HG03095 (cell line): ENCODE data around the gene DNAJC17.

Source experiments
- ATAC-seq: cut with Tn5 transposase; IDR thresholded peaks from one replicate; pipeline ENCODE4 v1.9.1; 2021; ENCODE audit warnings: moderate library complexity; ENCODE audit not compliant: unreplicated experiment

Gene DNAJC17, protein sequence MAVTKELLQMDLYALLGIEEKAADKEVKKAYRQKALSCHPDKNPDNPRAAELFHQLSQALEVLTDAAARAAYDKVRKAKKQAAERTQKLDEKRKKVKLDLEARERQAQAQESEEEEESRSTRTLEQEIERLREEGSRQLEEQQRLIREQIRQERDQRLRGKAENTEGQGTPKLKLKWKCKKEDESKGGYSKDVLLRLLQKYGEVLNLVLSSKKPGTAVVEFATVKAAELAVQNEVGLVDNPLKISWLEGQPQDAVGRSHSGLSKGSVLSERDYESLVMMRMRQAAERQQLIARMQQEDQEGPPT

DNA sequence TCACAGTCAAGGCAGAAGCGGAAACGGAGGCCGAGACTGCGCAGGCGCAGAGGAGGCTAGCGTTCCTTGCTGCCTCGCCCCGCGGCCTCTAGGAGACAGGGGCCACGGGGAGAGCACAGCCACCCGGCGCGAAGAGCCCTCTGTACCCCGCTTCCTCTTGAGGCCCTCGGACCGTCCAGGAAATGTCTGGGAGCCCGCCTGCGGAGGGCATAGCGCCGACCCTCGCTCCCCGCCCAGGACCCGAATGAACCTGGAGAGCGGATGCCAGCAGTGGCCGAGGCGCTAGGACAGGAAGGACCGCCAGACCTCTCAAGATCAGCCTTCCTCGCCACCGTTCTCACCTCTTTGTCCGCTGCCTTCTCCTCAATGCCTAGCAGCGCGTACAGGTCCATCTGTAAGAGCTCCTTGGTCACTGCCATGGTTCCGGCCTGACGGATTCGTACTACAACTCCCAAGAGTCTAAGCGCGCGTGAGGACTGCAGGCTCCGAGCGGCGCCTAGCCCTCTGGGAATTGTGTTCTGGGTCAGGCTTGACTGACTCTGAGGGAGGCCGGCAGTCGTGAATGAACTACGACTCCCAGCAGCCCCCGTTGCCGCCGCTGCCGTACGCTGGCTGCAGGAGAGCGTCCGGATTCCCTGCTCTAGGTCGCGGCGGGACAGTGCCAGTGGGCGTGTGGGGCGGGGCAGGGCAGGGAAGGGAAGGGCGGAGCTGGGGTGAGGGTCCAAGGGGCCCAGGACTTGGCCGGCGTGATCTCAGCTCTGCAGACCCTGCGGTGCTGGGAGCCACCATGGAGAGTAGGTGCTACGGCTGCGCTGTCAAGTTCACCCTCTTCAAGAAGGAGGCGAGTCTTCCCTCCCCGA is at the start of gene DNAJC17, which contains the start of gene ZFYVE19:
DNAJC17 (minus strand) TSS at position 446 of the 860 bp plus-strand sequence; CDS start at position 419, 27 bp downstream.
ZFYVE19 (plus strand) TSS at position 62 of the 860 bp plus-strand sequence; CDS start at position 563, 501 bp downstream.
- peak; percentile 94 for ATAC-seq

DNA sequence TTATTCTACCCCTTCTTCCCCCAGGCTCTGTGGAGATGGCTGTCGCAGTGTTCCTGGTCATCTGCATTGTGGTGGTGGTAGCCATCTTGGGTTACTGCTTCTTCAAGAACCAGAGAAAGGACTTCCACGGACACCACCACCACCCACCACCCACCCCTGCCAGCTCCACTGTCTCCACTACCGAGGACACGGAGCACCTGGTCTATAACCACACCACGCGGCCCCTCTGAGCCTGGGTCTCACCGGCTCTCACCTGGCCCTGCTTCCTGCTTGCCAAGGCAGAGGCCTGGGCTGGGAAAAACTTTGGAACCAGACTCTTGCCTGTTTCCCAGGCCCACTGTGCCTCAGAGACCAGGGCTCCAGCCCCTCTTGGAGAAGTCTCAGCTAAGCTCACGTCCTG is 49.5 kb upstream of the DNAJC17 start:
- ATAC-seq, result no peak

DNA sequence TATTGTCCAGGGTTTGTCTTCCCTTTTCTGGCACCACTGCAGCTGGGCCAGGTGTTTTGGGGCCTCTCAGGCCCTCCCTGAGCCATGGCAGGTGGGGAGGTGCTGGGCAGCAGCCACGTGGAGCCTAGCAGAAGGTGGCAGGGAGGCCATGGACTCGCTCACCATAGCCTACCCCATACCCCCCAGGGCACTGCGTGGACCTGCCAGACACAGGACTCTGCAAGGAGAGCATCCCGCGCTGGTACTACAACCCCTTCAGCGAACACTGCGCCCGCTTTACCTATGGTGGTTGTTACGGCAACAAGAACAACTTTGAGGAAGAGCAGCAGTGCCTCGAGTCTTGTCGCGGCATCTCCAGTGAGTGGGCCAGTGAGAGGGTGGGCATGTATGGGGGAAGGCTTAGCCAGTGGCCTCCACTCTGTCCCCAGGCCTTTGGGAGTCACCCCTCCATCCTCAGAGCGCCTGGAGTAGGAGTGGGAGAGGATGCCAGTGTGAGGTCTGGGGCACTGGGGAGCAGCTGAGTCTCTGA is 48.5 kb upstream of the DNAJC17 start:
- no peak for ATAC-seq

DNA sequence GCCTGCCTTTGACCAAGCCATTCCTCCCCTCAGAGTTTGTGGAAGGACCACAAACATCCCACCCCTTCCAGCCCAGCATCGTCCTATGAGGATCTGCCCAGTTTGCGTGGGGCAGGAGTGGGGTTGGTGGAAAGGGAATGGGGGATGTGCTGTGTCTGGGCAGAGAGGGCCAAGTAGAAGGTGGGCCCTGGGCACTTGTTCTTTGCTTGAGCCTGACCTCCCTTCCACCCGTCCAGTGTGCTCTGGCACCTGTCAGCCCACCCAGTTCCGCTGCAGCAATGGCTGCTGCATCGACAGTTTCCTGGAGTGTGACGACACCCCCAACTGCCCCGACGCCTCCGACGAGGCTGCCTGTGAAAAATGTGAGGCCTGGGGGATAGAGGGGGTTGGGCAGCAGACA is 46.9 kb upstream of the DNAJC17 start:
- no peak for ATAC-seq

DNA sequence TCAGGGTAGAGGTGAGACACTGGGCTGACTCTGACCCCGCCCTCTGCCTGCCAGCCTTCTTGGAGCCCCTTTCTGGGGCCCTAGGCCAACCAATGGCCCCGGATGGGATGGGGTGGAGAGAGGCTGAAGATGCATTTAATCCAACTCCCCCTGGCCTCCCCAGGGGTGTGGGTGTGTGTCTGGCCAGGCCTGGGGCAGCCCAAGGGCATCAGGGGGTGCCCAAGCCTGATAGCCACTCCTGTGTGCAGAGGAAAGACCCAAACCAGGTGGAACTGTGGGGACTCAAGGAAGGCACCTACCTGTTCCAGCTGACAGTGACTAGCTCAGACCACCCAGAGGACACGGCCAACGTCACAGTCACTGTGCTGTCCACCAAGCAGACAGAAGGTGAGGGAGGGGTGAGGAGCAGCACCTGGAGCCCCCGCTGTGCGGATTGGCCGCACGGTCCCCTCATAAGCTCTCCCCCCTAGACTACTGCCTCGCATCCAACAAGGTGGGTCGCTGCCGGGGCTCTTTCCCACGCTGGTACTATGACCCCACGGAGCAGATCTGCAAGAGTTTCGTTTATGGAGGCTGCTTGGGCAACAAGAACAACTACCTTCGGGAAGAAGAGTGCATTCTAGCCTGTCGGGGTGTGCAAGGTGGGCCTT is 46.1 kb upstream of the DNAJC17 start:
- no peak for ATAC-seq

DNA sequence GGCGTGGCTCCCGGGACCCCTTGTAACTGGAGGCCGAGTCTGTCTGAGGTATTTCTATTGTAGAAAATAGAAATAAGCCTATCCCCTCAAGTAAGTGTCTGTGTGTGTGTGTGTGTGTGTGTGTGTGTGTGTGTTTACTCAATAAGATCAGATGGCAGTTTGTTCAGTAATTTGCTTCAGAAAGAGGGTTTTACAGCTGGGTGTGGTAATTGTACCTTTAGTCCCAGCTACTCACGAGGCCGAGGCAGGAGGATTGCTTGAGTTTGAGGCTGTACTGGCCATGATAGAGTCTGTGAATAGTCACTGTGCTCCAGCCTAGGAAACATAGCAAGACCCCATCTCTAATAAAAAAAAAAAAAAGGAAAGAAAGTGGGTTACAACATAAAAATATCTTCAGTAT is 45.3 kb upstream of the DNAJC17 start:
- no peak for ATAC-seq

DNA sequence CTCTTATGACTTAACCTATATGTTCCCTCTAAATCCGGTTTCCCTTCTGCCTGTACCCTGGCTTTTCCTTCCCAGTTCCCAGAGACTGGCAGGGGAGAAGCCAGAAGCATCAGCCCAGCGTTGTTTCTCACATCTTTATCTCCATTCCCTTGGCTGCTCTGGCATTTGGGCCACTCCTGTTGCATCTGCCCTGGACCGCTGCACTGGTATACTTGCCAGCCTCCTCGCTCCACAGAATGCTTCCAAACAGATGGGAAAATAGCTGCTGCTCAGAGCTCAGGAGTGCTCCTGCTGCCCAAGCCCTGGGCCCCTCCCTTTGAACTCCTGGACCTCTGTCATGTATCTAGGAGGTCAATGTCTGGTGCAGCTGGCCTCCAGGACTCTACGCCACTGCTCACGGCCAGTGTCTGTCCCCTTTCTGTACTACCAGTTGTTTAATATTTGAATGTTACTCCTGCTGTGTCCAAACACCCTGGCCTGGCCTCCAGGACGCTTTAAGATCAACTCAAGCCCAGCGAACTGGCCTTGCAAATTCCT is 43.4 kb upstream of the DNAJC17 start:
- ATAC-seq, result no peak

DNA sequence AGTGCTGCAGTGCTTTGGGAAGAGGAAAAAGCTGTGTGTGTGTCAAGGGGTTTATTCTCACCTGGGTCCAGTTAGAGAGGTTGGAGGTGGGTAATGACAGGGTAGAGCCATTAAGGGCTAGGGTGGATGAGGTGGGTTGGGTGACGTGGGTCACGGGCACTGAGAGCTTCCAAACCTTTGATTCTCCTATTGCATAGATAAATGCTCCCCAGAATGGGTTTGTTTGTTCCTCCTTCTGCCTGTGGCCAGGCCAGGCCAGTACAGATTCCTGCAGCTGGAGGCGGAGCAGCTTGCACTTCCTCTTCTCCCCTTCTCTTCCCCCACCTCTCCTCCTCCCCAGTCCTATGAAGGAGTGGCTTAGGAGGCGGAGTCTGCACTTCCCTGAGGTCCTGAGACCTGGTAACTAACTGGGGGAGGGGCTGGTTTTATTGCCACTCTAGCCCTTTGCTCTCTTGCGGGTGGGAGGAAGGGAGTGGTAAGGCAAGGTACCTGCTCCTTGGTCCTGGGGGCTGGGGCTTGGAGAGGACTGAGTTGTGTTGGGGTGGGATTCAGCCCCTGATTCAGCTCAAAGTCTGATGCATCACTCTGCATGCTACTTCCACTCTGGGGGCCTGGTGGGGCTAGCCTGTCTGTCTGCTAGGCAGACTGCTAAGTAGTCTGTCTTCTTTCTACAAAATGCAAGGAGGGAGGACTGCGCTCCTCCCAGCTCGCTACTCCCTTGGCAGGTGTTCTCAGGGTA is 40.1 kb upstream of the DNAJC17 start:
- peak; percentile 72 for ATAC-seq

DNA sequence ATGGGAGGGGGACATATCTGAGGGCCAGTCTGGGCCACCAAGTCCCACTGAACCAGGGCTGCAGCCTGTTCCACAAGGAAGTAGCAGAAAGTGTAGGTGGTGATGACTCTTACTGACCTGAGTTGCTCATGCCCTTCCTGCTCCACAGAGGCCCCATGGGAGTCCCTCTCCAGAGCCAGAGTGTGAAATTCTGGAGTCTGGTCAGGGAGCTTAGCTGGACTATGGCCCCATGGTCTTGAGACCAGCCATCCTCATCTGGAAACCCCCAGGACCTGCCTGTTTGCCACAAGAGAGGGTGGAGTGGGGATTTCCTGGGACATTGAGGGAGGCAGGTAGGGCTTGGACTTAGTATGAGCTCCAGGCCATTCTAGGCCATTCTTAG is 39.6 kb upstream of the DNAJC17 start:
- ATAC-seq, result peak; percentile 19

DNA sequence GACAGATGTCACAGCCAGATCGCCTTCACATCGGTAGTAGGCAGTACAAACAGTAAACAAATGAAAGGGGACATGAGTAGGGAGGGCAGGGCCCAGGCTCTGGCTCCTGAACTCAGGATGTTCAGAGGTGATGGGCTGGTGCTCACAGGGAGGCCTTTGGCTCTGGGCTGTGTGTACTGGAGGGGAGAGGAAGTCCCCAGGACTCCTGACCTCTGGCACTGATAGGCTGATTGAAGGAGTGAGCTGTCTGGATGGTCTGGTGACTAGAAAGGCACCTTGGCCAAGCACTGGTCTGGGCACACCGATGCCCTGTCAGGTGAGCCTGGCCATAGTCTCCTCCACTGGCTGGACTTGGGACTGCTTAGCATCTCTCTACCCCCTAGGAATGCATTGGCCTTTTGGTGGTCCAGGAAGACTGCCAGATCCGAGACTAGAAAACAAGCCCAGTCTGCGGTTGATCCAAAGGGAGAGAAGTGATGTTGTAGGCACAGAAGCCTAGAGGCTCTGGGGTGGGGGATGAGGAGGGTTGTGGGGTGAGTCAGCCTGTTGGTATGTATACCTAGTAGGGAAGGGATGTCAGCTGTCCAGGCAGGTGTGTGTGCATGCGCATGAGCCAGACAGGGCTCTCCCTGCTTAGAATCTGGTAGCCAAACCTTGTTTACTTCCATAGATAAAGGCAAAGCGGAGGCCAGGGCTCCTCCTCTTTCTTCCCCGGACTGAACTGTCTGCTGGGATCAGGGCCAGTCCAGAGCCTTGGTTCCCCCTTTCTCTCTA is 38.4 kb upstream of the DNAJC17 start:
- no peak for ATAC-seq

DNA sequence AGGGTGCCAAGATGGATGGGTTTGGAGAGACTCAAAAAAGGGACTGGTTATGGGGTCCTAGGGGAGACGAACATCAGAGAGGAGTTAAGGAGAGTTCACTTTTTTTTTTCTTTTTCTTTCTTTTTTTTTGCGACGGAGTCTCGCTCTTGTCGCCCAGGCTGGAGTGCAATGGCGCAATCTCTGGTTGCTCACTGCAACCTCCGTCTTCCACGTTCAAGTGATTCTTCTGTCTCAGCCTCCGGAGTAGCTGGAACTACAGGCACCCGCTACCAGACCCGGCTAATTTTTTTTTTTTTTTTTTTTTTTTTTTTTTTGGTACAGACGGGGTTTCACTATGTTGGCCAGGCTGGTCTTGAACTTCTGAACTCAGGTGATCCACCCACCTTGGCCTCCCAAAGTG is 37.8 kb upstream of the DNAJC17 start:
- no peak for ATAC-seq

DNA sequence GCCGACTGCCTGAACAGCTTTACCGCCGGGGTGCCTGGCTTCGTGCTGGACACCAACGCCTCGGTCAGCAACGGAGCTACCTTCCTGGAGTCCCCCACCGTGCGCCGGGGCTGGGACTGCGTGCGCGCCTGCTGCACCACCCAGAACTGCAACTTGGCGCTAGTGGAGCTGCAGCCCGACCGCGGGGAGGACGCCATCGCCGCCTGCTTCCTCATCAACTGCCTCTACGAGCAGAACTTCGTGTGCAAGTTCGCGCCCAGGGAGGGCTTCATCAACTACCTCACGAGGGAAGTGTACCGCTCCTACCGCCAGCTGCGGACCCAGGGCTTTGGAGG is 37.4 kb upstream of the DNAJC17 start:
- no peak for ATAC-seq

DNA sequence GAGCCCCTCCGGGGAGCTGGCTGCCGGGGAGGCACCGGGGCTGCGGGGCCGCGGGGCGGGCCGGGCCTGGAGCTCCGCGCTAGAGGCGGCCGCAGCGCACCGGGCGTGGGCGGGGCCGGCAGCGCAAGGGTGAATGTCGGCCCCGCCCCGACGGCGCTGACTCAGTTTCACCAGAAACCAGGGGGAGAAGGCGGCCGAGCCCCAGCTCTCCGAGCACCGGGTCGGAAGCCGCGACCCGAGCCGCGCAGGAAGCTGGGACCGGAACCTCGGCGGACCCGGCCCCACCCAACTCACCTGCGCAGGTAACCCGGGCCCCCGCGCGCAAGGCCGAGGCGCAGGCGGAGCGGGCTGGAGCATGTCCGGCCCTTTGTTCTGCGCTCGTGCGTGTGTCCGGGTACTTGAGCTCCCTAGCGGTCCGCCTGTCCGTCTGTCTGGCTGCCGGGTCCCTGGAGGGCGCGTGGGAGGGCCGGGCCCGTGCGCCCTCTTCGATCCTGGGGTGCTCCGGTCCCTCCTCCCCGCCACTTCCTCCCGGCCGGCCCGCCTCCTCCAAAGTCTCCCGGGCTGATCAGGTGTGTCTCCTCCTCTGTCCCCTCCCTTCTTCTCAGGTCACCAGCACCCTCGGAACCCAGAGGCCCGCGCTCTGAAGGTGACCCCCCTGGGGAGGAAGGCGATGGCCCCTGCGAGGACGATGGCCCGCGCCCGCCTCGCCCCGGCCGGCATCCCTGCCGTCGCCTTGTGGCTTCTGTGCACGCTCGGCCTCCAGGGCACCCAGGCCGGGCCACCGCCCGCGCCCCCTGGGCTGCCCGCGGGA is 36.8 kb upstream of the DNAJC17 start, which contains the start of gene SPINT1:
SPINT1 (plus strand) TSS at position 164 of the 811 bp plus-strand sequence; CDS start at position 671, 507 bp downstream.
- ATAC-seq, result no peak

DNA sequence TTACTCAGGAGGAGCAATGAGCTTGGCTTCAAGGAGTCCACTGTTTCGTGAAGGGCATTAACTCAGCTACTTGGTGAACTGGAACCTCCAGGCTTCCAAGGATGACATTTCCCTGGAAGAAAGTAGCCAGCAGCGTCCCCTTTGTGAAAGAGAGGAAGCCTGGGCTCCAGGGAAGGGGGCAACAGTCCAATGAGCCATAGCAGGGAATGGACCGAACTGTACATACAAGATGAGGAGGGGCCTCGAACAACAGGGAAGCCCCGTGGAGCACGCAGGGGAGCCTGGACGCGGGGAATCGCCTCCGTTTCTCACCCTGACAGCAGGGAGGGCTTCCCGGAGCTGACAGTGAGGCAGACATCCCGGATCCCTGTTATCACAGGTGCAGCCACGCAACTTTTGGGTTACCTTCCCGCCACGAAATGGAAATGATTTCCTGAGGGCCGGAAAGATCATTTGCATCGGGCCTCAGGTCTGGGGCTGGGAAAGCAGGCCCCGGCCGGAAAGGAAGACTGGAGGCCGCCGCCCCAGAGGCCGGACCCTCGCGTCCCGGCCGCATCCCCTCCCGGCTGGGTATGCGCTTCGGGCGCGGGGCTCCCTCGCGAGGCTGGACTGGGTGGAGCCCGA is 36.1 kb upstream of the DNAJC17 start:
- ATAC-seq, result no peak

DNA sequence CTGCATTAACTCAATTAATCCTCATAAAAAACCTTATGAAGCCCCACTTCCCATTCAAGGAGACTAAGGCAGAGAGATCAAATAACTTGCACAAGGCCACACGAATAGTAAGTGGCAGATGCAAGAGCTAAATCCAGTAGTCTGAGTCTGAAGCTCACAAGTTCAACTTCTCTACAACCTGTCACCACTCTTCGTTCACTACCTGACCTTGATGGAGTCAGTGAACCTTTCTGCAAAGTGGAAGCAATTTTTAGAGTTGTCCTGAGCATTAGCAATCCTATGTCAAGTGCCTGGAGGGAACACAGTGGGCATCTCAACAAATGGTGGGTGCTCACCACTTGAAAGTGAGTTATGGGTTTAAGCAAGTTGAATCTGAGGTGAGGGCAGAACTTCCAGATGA is 34.5 kb upstream of the DNAJC17 start:
- no peak for ATAC-seq

DNA sequence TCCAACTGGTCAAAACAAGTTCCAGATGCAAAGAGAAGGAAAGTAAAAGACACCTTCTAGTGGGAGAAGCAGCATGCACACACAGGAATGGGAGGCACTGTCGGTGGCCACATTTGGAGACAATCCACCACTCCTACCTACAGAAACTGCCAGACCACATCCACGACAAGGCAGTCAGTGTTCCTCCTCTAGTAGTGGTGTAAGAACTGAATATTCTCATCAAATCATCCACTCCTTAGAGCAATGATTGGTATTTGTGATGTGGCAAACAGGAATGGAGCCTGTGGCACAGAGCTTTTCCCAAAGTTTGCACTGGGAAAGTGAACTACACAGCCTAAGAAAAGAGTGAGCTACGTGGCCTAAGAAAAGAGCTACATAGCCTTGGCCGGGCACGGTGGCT is 31.5 kb upstream of the DNAJC17 start:
- ATAC-seq, result no peak

DNA sequence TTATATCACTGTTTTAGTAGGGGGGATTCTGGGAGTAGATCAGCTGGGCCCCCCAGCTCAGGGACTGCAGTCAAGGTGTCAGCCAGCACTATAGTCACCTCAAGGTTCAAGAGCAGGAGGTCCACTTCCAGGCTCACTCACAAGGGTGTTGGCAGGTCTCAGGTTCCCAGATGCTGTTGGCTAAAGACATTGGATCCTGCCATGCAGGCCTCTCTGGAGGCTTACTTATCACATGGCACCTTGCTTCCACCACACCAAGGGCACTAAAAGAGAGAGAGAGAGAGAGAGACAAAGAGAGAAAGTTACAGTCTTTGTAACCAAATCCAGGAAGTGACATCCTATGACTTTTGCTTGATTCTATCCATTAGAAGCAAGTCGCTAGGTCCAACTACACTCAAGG is 28.7 kb upstream of the DNAJC17 start:
- no peak for ATAC-seq

DNA sequence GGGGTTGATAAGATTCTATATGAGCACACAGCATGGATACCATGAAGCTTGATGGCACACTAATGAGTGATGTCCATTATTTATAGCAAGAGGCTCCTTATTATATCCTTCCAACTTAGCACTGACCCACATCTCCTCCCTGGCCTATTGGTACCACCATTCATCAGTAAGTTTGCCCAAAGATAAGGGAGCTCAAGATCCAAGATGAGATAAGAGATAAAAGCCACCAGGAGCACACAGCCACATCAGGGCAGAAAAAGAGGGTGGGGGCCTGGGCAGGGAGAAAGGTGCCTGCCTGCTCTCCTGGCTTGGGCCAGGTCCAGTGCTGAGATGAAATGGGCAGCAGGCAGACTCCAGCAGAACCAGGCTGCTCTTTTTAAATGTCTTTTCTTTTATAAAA is 25.6 kb upstream of the DNAJC17 start:
- no peak for ATAC-seq
